AG04450 (cell line): ENCODE data around the gene SRF. TPM values are rescaled to one million over a fixed set of nuclear protein-coding genes. Genes with fewer than 3 reads are reported as not detected.
A peak's percentile ranks its signal among the peaks of the same experiment; 100 is the strongest.

Experiments
- CTCF ChIA-PET: fragments of 300-600, 350-600 bp; formaldehyde crosslinking; extraction: SDS; loops from one replicate; lab custom pipeline; 2022; ENCODE audit warnings: antibody characterized with exemption, inconsistent platforms; lab: Charles Lee
- POLR2A ChIA-PET: fragments of 350-600 bp; formaldehyde crosslinking; extraction: SDS; loops from one replicate; lab custom pipeline; 2021; ENCODE audit warnings: antibody characterized with exemption, inconsistent platforms; lab: Yijun Ruan, JAX
- DNase-seq: peaks from one replicate; pipeline ENCODE4 v3.0.0-alpha.2; 2011; ENCODE audit warnings: low read depth, low spot score
- H3K27ac ChIP-seq: one replicate; pipeline ENCODE4 v1.5.1; 2012; ENCODE audit warnings: low read depth, low read length, control low read depth
- H3K27me3 ChIP-seq: one replicate; pipeline ENCODE4 v1.6.0; 2012; ENCODE audit warnings: low read length; ENCODE audit not compliant: control insufficient read depth, insufficient read depth
- H3K4me3 ChIP-seq: 2 replicates; pipeline ENCODE4 v1.5.1; 2011; ENCODE audit warnings: mild to moderate bottlenecking, low read depth, low read length, control low read depth
- H3K9me3 ChIP-seq: 2 replicates; pipeline ENCODE4 v1.5.1; 2012; ENCODE audit warnings: low read length; ENCODE audit not compliant: control insufficient read depth, insufficient read depth
- CTCF ChIP-seq: IDR thresholded peaks from 2 replicates; pipeline ENCODE4 v1.5.1; 2011; ENCODE audit warnings: low read depth, low read length, control low read depth, inconsistent platforms
- polyA minus RNA-seq: library from RNA; depleted of rRNA, polyadenylated mRNA; stranded (reverse); fragments of >200 nt; gene quantifications from 2 replicates; pipeline ENCODE4 v1.2.3, GENCODE V29; 2011; rRNA and poly(A)+ RNA removed
- polyA plus RNA-seq: library from polyadenylated mRNA; depleted of rRNA; stranded (reverse); fragments of >200 nt; gene quantifications from 2 replicates; pipeline ENCODE4 v1.2.3, GENCODE V29; 2011; rRNA removed

Gene SRF
- polyA plus RNA-seq (36.8 and 48.5 TPM in 2 replicates), polyA minus RNA-seq (41.4 and 58.1 TPM in 2 replicates)

- peak; percentile 42 for TF ChIP-seq CTCF
- CTCF ChIA-PET: interaction anchor here (1.1 to 1.3 kb wide), 2 partner anchors 12 to 27 kb away, joined by 3 to 7 read pairs; no protein-coding TSS in a partner anchor
- Histone ChIP-seq H3K4me3 (peak within 1 kb of the TSS; percentile 94), H3K27me3 (no peaks in the 10 kb centered on the region), H3K9me3 (no peaks in the 10 kb centered on the region), H3K27ac (peak within 1 kb of the TSS; percentile 98)
- DNase-seq: peak; percentile 99
- POLR2A ChIA-PET: interaction anchor here (0.9 to 1.5 kb wide), 5 partner anchors 22 to 187 kb away, joined by 3 to 4 read pairs (median 4); partner anchors contain the start of genes PPP2R5D and PTK7
These were observed at the start of gene SRF for GRCh38 chr6:43170931-43171706. Gene SRF (plus strand): TSS chr6:43171269. CDS start chr6:43171657, 388 bp downstream.

DNA sequence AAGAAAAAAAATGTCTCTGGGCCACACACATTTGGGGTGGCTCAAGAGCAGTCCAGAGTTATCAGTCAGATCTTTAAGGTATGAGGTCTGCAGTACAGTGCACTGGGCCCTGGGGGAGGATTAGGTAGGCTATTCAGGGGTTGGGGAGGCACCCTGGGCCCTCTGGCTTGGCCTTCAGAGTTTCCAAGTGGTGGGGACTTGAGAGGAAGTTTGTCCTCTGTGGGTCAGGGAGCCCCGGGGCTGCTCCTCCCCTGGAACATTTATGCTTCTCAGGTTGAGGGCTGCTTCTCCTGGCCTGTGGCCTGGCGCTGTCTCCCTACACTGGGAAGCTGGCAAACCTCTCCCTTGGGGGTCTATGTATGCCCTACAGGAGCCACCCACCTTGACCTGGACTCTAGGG lies 48.9 kb upstream of the SRF start:
- TF ChIP-seq CTCF: no peak
- CTCF ChIA-PET: no interaction called here
- DNase-seq: no peak
- peak overlapping the region; percentile 96 for H3K27ac ChIP-seq
- H3K9me3 ChIP-seq: no peaks in the 10 kb centered on the region
- no peaks in the 10 kb centered on the region for H3K27me3 ChIP-seq
- no peak overlapping the region for H3K4me3 ChIP-seq
- POLR2A ChIA-PET: no interaction called here

GRCh38 chr6:43123461-43124314 lies 47.4 kb upstream of the SRF start:
- ChIA-PET CTCF (no interaction called here), POLR2A (interaction anchor here (0.8 to 2.6 kb wide), 4 partner anchors 45 to 49 kb away, joined by 3 to 18 read pairs (median 4); partner anchors contain the start of gene PTK7)
- Histone ChIP-seq H3K27ac (peak overlapping the region; percentile 95), H3K9me3 (no peaks in the 10 kb centered on the region), H3K4me3 (0 out of 2 replicates have a peak overlapping the region, but pooled peaks have one; percentile 13), H3K27me3 (no peaks in the 10 kb centered on the region)
- no peak for DNase-seq
- no peak for TF ChIP-seq CTCF

DNA sequence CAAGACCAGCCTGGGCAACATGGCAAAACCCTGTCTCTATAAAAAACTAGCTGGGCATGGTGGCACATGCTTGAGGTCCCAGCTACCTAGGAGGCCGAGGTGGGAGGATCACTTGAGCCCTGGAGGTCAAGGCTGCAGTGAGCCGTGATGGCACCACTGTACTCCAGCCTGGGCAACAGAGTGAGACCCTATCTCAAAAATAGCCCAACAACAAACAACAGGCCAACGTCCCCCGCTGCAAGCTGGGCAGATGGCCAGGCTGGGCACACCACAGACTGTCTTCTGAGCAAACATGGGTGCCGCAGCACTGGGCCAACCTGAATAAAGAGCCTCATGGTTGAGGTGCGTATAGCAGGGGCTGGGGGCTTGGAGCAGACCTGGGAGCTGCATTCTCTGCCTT lies 46.6 kb upstream of the SRF start:
- ChIA-PET POLR2A (interaction anchor here (1.5 to 2.6 kb wide), 3 partner anchors 27 to 48 kb away, joined by 4 to 18 read pairs (median 10); partner anchors contain the start of gene PTK7), CTCF (interaction anchor here (2.6 to 2.8 kb wide), 2 partner anchors 19 to 55 kb away, joined by 12 to 15 read pairs; no protein-coding TSS in a partner anchor)
- peak overlapping the region; percentile 11 for H3K27ac ChIP-seq
- H3K4me3 ChIP-seq: no peak overlapping the region
- no peak for TF ChIP-seq CTCF
- no peaks in the 10 kb centered on the region for H3K27me3 ChIP-seq
- no peaks in the 10 kb centered on the region for H3K9me3 ChIP-seq
- no peak for DNase-seq
